ENCODE results near the gene NXPH1.

The NXPH1 gene

GRCh38 chr7:8437606-8438005 lies 4.2 kb downstream of the NXPH1 start:
- DNase-seq = no peak

- no peak for DNase-seq
Observed at GRCh38 chr7:8440670-8441069, 7.3 kb downstream of the NXPH1 start.

GRCh38 chr7:8441106-8441965 lies 7.9 kb downstream of the NXPH1 start:
- DNase-seq = no peak

- DNase-seq = no peak
Observed at GRCh38 chr7:8442051-8442813, 8.8 kb downstream of the NXPH1 start.

GRCh38 chr7:8442814-8443304 lies 9.4 kb downstream of the NXPH1 start:
- DNase-seq = peak; percentile 19

GRCh38 chr7:8443576-8444467 lies 10.4 kb downstream of the NXPH1 start:
- no peak for DNase-seq

GRCh38 chr7:8444468-8444769 lies 11.0 kb downstream of the NXPH1 start:
- DNase-seq = no peak

GRCh38 chr7:8453535-8453934 lies 20.1 kb downstream of the NXPH1 start:
- DNase-seq = no peak

- no peak for DNase-seq
Observed at GRCh38 chr7:8455426-8455825, 22.0 kb downstream of the NXPH1 start.

GRCh38 chr7:8462309-8462708 lies 28.9 kb downstream of the NXPH1 start:
- no peak for DNase-seq

- no peak for DNase-seq
Observed at GRCh38 chr7:8465338-8465737, 31.9 kb downstream of the NXPH1 start.

GRCh38 chr7:8480527-8480926 lies 47.1 kb downstream of the NXPH1 start:
- no peak for DNase-seq

GRCh38 chr7:8481096-8481495 lies 47.7 kb downstream of the NXPH1 start:
- no peak for DNase-seq

GRCh38 chr7:8481752-8482446 lies 48.5 kb downstream of the NXPH1 start:
- DNase-seq = no peak

GRCh38 chr7:8490391-8491045 lies 57.1 kb downstream of the NXPH1 start:
- no peak for DNase-seq

GRCh38 chr7:8491106-8491505 lies 57.7 kb downstream of the NXPH1 start:
- DNase-seq = no peak

GRCh38 chr7:8491544-8492489 lies 58.4 kb downstream of the NXPH1 start:
- DNase-seq = no peak

- no peak for DNase-seq
Observed at GRCh38 chr7:8499128-8499527, 65.7 kb downstream of the NXPH1 start.

GRCh38 chr7:8500286-8500685 lies 66.9 kb downstream of the NXPH1 start:
- DNase-seq = no peak

- DNase-seq = no peak
Observed at GRCh38 chr7:8507566-8507965, 74.2 kb downstream of the NXPH1 start.

GRCh38 chr7:8509621-8510020 lies 76.2 kb downstream of the NXPH1 start:
- DNase-seq = no peak
